Stimulated activated naive CD8-positive, alpha-beta T cell treated with anti-CD3 and anti-CD28 coated beads, Interleukin-15, Interleukin-2, amounts not matched to agents 100 ng/mL and 50 ng/mL, for 24 hours (primary cell): Measurements from ENCODE around the gene WASL.

Experiments
- H3K27ac Mint-ChIP-seq: one replicate; pipeline ENCODE4 v1.8.0; 2021; ENCODE audit warnings: mild to moderate bottlenecking, mixed read lengths
- H3K27me3 Mint-ChIP-seq: one replicate; pipeline ENCODE4 v1.8.0; 2021; ENCODE audit warnings: mixed read lengths
- H3K36me3 Mint-ChIP-seq: one replicate; pipeline ENCODE4 v1.8.0; 2021; ENCODE audit warnings: low read depth, mixed read lengths
- H3K4me1 Mint-ChIP-seq: one replicate; pipeline ENCODE4 v1.8.0; 2021; ENCODE audit warnings: low read depth, mixed read lengths
- H3K4me3 Mint-ChIP-seq: one replicate; pipeline ENCODE4 v1.8.0; 2021; ENCODE audit warnings: mild to moderate bottlenecking, mixed read lengths
- H3K9me3 Mint-ChIP-seq: one replicate; pipeline ENCODE4 v1.8.0; 2021; ENCODE audit warnings: mixed read lengths

Gene WASL

GRCh38 chr7:123710683-123711082 lies 38.1 kb downstream of the WASL start:
- Mint-ChIP-seq H3K4me1 (peaks cover 51% of the 10 kb centered on the region), H3K9me3 (no peaks in the 10 kb centered on the region), H3K4me3 (no peak overlapping the region), H3K27ac (no peak overlapping the region), H3K36me3 (peaks cover 39% of the 10 kb centered on the region), H3K27me3 (no peaks in the 10 kb centered on the region)

DNA sequence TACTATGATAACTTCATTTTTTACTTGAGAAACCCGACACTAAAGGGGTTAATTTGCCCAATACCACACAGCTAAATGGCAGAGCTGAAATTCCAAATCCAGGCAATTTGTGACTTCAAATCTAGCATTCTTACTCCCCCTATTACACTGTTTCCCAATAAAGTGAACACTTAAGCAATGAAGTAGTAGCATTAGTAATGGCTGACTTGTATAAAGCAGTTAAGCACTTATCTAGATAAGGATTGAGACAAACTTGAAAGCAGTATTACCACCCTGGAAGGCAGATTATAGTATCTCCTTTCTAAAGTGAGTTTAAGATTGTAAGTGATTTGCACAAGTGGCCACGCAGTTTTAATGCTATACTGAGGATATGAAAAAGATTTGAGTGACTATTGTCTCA lies 39.3 kb downstream of the WASL start:
- Mint-ChIP-seq H3K9me3 (no peaks in the 10 kb centered on the region), H3K27me3 (no peaks in the 10 kb centered on the region)

GRCh38 chr7:123705211-123705901 lies 43.4 kb downstream of the WASL start:
- H3K4me1 Mint-ChIP-seq, result peaks cover 2% of the 10 kb centered on the region
- no peaks in the 10 kb centered on the region for H3K27me3 Mint-ChIP-seq
- no peak overlapping the region for H3K27ac Mint-ChIP-seq
- H3K4me3 Mint-ChIP-seq, result no peak overlapping the region
- H3K36me3 Mint-ChIP-seq, result peaks cover 43% of the 10 kb centered on the region
- no peaks in the 10 kb centered on the region for H3K9me3 Mint-ChIP-seq

More for the DNA sequence above, 39.3 kb downstream of the WASL start:
- no peak overlapping the region for H3K4me3 Mint-ChIP-seq
- no peak overlapping the region for H3K27ac Mint-ChIP-seq
- peaks cover 43% of the 10 kb centered on the region for H3K36me3 Mint-ChIP-seq
- H3K4me1 Mint-ChIP-seq, result peaks cover 40% of the 10 kb centered on the region

DNA sequence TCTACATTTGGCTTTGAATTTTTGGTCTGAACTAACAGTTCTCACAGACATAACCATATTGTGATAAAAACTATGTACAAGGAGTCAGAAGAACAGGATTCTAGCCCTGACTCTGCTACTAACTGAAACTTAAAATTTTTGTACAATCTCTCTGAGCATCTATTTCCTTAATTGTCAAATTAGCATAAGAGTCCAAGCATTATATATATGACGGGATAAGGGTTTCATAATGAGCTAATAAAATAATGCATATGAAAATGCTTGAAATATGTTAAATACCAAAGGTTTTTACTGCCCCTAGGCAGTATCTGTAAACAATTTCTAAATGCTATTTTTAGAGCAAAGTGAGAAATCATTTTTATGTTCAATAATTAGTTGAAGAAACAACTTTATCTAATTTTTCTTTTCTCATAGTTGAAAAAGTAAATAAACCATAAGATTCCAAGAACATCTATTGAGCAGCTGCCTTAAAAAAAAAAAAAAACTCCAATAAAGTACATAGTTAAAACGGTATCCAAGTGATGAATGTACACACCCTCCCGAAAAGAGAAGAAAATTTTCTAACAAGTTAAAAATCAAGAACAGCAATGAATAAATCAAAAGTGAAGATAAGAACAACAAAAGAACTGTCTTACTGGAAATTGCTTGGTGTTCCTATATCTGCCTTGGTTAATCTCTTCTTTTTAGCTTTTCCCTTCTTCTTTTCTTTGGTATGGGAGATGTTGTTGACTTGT lies 52.7 kb downstream of the WASL start:
- Mint-ChIP-seq H3K36me3 (peaks cover 50% of the 10 kb centered on the region), H3K4me1 (no peaks in the 10 kb centered on the region), H3K27me3 (no peaks in the 10 kb centered on the region), H3K4me3 (no peak overlapping the region), H3K27ac (no peak overlapping the region), H3K9me3 (no peaks in the 10 kb centered on the region)

GRCh38 chr7:123692471-123692877 lies 56.3 kb downstream of the WASL start:
- H3K36me3 Mint-ChIP-seq, result peaks cover 45% of the 10 kb centered on the region
- no peaks in the 10 kb centered on the region for H3K4me1 Mint-ChIP-seq
- H3K4me3 Mint-ChIP-seq, result no peak overlapping the region
- H3K27ac Mint-ChIP-seq, result no peak overlapping the region
- H3K9me3 Mint-ChIP-seq, result no peaks in the 10 kb centered on the region
- no peaks in the 10 kb centered on the region for H3K27me3 Mint-ChIP-seq

- no peak overlapping the region for H3K4me3 Mint-ChIP-seq
- H3K4me1 Mint-ChIP-seq, result no peaks in the 10 kb centered on the region
- H3K27me3 Mint-ChIP-seq, result no peaks in the 10 kb centered on the region
- no peaks in the 10 kb centered on the region for H3K9me3 Mint-ChIP-seq
- H3K27ac Mint-ChIP-seq, result no peak overlapping the region
- peaks cover 40% of the 10 kb centered on the region for H3K36me3 Mint-ChIP-seq
Observed at GRCh38 chr7:123690550-123690949, 58.3 kb downstream of the WASL start.

DNA sequence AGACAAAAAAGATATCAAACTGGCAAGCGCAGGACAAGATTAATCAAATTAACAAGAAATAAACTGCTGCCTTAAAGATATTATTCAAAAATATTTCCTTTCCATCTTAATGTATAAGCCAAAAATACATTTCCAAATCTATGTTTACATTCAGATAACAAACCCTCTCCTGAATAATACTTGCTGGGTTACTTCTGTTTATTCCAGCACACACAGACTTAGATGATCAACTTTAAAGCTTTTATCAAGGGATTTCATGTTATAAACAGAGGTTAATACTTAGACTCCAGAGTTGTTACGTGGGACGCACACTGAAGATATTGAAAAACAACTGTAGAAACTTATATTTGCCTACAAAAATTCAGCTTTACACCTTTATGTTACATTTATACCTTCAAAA lies 59.6 kb downstream of the WASL start:
- no peaks in the 10 kb centered on the region for H3K9me3 Mint-ChIP-seq
- no peak overlapping the region for H3K4me3 Mint-ChIP-seq
- H3K36me3 Mint-ChIP-seq, result peaks cover 32% of the 10 kb centered on the region
- H3K27me3 Mint-ChIP-seq, result no peaks in the 10 kb centered on the region
- H3K4me1 Mint-ChIP-seq, result no peaks in the 10 kb centered on the region
- H3K27ac Mint-ChIP-seq, result no peak overlapping the region

GRCh38 chr7:123687727-123688126 lies 61.1 kb downstream of the WASL start:
- Mint-ChIP-seq H3K36me3 (peaks cover 39% of the 10 kb centered on the region), H3K27me3 (no peaks in the 10 kb centered on the region), H3K4me1 (no peaks in the 10 kb centered on the region), H3K27ac (no peak overlapping the region), H3K9me3 (no peaks in the 10 kb centered on the region), H3K4me3 (no peak overlapping the region)

GRCh38 chr7:123687161-123687560 lies 61.6 kb downstream of the WASL start:
- no peaks in the 10 kb centered on the region for H3K9me3 Mint-ChIP-seq
- H3K4me3 Mint-ChIP-seq, result no peak overlapping the region
- H3K27me3 Mint-ChIP-seq, result no peaks in the 10 kb centered on the region
- H3K27ac Mint-ChIP-seq, result no peak overlapping the region
- H3K4me1 Mint-ChIP-seq, result no peaks in the 10 kb centered on the region
- H3K36me3 Mint-ChIP-seq, result peaks cover 33% of the 10 kb centered on the region

DNA sequence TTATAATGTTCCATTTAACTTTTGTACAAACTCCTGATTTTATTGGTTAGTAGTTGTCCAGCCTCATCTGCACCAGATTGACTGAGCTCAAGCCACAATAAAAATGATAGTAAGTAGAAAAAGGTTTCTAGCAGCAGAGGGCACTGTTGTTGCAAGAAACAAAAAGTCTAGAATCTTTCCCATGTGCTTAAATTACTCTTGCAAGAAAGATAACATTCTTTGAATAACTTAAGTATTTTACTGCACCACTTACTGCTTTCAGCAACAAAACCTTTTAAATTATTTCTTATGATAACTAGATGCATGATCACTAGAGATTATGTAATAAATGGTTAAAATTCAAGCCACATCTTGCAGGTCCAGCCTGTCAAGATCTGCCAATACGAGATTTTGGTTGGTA lies 66.1 kb downstream of the WASL start:
- no peak overlapping the region for H3K27ac Mint-ChIP-seq
- no peaks in the 10 kb centered on the region for H3K4me1 Mint-ChIP-seq

DNA sequence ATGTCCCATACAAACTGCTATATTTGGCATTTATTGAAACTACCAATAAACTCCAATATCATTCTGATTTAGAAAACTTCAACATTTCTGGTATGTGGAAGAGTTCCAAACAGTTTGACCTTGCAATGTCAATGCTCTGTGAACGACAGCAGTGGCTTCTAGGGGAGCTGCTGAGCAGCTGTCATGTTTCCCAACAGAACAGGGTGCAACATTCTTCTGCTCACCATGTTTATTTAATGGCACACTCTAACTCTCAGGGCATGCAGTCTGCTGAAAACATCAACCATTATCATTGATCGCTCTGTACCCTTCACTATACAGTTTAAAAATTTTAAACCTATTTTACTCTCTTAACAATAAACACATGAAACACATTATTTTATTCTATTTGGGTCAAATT lies 67.2 kb downstream of the WASL start:
- Mint-ChIP-seq H3K36me3 (peaks cover 14% of the 10 kb centered on the region), H3K9me3 (no peaks in the 10 kb centered on the region), H3K4me3 (no peak overlapping the region), H3K27ac (no peak overlapping the region), H3K27me3 (no peaks in the 10 kb centered on the region), H3K4me1 (no peaks in the 10 kb centered on the region)

More for the DNA sequence above, 66.1 kb downstream of the WASL start:
- H3K27me3 Mint-ChIP-seq, result no peaks in the 10 kb centered on the region
- peaks cover 14% of the 10 kb centered on the region for H3K36me3 Mint-ChIP-seq
- H3K9me3 Mint-ChIP-seq, result no peaks in the 10 kb centered on the region
- H3K4me3 Mint-ChIP-seq, result no peak overlapping the region

- Mint-ChIP-seq H3K27ac (no peak overlapping the region), H3K9me3 (no peaks in the 10 kb centered on the region), H3K27me3 (no peaks in the 10 kb centered on the region), H3K4me3 (no peak overlapping the region), H3K36me3 (peaks cover 14% of the 10 kb centered on the region), H3K4me1 (no peaks in the 10 kb centered on the region)
Observed at GRCh38 chr7:123680580-123680979, 68.2 kb downstream of the WASL start.

- no peaks in the 10 kb centered on the region for H3K27me3 Mint-ChIP-seq
- H3K4me3 Mint-ChIP-seq, result no peak overlapping the region
- H3K27ac Mint-ChIP-seq, result no peak overlapping the region
- H3K9me3 Mint-ChIP-seq, result no peaks in the 10 kb centered on the region
- peaks cover 14% of the 10 kb centered on the region for H3K36me3 Mint-ChIP-seq
- no peaks in the 10 kb centered on the region for H3K4me1 Mint-ChIP-seq
Observed at GRCh38 chr7:123679614-123680013, 69.2 kb downstream of the WASL start.

DNA sequence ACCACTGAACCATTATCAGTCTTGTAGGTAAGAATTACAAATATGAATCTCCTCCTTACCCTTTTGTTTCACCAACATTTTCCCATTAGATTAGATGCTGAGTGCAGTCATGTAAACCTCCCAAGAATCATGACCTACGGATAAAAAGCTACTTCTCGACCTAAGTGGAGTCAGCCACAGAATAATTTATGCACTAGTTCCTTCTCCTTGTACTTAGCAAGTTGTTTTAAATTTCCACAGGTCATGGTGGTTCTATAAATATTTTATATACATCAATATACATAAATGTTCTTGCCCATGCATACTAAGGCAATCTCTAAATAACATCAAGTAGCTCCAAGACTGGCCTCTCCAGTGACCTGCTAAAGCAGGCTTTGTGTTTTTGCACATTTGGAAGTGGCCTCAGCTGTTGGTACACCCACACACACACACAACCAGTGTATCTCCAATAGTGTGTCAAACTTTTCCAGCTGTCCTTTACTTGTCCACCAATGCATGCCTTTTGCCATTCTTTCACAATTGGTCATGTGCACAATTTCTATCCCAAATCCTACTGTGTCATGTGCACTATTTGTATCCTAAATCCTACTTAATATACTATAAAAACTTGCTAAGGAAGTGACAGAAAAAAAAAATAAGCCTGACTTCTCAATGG lies 71.6 kb downstream of the WASL start:
- no peaks in the 10 kb centered on the region for H3K9me3 Mint-ChIP-seq

DNA sequence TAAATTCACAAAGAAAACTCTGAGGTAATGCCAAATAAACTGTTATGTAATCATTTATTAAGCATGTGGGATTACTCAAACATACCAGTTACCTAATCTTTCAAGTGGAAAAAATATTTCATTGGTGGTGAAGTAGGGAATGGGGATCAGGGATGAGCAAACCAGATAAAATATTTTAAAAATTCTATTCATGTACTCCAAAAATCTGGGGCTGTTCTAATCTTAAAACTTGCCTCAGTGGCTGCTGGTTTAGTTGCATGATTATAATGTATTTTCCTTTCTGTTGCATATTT lies 73.7 kb downstream of the WASL start:
- H3K4me1 Mint-ChIP-seq, result no peaks in the 10 kb centered on the region
- no peak overlapping the region for H3K27ac Mint-ChIP-seq
- H3K27me3 Mint-ChIP-seq, result peaks cover 9% of the 10 kb centered on the region
- H3K36me3 Mint-ChIP-seq, result no peaks in the 10 kb centered on the region
- H3K4me3 Mint-ChIP-seq, result no peak overlapping the region
- no peaks in the 10 kb centered on the region for H3K9me3 Mint-ChIP-seq

More for the DNA sequence above, 71.6 kb downstream of the WASL start:
- no peak overlapping the region for H3K27ac Mint-ChIP-seq
- H3K36me3 Mint-ChIP-seq, result peaks cover 4% of the 10 kb centered on the region
- no peaks in the 10 kb centered on the region for H3K4me1 Mint-ChIP-seq
- H3K27me3 Mint-ChIP-seq, result no peaks in the 10 kb centered on the region
- no peak overlapping the region for H3K4me3 Mint-ChIP-seq
